Glutamatergic neuron (in vitro differentiated cells): ENCODE data around the gene MAGI1. TPM values are rescaled to one million over a fixed set of nuclear protein-coding genes. Genes with fewer than 3 reads are reported as not detected.

ENCODE experiments used
- DNase-seq: peaks from one replicate; pipeline ENCODE4 v3.0.0; 2022
- H3K27ac Mint-ChIP-seq: one replicate; pipeline ENCODE4 v1.8.0; 2020; ENCODE audit warnings: mild to moderate bottlenecking, mixed read lengths, inconsistent platforms; ENCODE audit not compliant: unreplicated experiment
- H3K27me3 Mint-ChIP-seq: one replicate; pipeline ENCODE4 v1.8.0; 2020; ENCODE audit warnings: mild to moderate bottlenecking, moderate library complexity, mixed read lengths, inconsistent platforms; ENCODE audit not compliant: unreplicated experiment
- H3K36me3 Mint-ChIP-seq: one replicate; pipeline ENCODE4 v1.8.0; 2020; ENCODE audit warnings: mild to moderate bottlenecking, mixed read lengths, inconsistent platforms; ENCODE audit not compliant: unreplicated experiment
- H3K4me1 Mint-ChIP-seq: one replicate; pipeline ENCODE4 v1.8.0; 2020; ENCODE audit warnings: mild to moderate bottlenecking, low read depth, mixed read lengths, inconsistent platforms; ENCODE audit not compliant: unreplicated experiment
- H3K4me3 Mint-ChIP-seq: one replicate; pipeline ENCODE4 v1.8.0; 2020; ENCODE audit warnings: mild to moderate bottlenecking, mixed read lengths, inconsistent platforms; ENCODE audit not compliant: unreplicated experiment
- H3K9me3 Mint-ChIP-seq: one replicate; pipeline ENCODE4 v1.8.0; 2020; ENCODE audit warnings: mild to moderate bottlenecking, moderate library complexity, mixed read lengths, inconsistent platforms; ENCODE audit not compliant: unreplicated experiment
- total RNA-seq: library from RNA; stranded (reverse); fragmentation: NEBNext Ultra II Directional; extraction: Animal tissue kit (Norgen Biotek cat#: 25700); gene quantifications from one replicate; pipeline ENCODE4 v1.2.1, GENCODE V29; 2021; ENCODE audit not compliant: unreplicated experiment
- TF ChIP-seq, protein P1 (sequence below): fragments of 200-600 bp; sonication (generic); IDR thresholded peaks from one replicate; pipeline ENCODE4 v1.5.0; 2021; ENCODE audit not compliant: partially characterized antibody, unreplicated experiment

Gene MAGI1
- total RNA-seq, 1 donor from 2014 or later, result 46.5 TPM

DNA sequence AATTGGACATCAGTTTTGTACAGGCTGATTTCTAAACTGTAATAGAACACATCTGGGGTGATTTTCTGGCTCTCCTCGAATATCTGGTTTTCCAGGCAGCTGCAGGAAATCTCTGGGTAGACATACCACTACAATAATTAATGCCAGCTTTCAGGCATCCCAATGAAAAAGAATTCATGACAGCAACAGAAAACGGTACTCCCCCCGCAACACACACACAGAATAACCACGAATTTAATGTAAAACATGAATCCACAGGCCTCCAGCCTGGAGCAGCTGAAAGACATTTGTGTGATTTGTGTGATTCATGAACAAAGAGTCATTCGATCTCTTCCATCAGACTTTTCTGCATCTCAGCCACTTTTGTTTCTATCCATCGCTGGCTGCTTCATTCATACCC is 262.2 kb downstream of the MAGI1 start:
- no peaks in the 10 kb centered on the region for H3K9me3 Mint-ChIP-seq
- H3K36me3 Mint-ChIP-seq, result no peaks in the 10 kb centered on the region
- TF ChIP-seq, protein P1, sequence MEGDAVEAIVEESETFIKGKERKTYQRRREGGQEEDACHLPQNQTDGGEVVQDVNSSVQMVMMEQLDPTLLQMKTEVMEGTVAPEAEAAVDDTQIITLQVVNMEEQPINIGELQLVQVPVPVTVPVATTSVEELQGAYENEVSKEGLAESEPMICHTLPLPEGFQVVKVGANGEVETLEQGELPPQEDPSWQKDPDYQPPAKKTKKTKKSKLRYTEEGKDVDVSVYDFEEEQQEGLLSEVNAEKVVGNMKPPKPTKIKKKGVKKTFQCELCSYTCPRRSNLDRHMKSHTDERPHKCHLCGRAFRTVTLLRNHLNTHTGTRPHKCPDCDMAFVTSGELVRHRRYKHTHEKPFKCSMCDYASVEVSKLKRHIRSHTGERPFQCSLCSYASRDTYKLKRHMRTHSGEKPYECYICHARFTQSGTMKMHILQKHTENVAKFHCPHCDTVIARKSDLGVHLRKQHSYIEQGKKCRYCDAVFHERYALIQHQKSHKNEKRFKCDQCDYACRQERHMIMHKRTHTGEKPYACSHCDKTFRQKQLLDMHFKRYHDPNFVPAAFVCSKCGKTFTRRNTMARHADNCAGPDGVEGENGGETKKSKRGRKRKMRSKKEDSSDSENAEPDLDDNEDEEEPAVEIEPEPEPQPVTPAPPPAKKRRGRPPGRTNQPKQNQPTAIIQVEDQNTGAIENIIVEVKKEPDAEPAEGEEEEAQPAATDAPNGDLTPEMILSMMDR, result no peak
- H3K4me3 Mint-ChIP-seq, result no peak overlapping the region
- no peak for DNase-seq
- no peak overlapping the region for H3K27ac Mint-ChIP-seq
- no peaks in the 10 kb centered on the region for H3K27me3 Mint-ChIP-seq
- H3K4me1 Mint-ChIP-seq, result no peaks in the 10 kb centered on the region

DNA sequence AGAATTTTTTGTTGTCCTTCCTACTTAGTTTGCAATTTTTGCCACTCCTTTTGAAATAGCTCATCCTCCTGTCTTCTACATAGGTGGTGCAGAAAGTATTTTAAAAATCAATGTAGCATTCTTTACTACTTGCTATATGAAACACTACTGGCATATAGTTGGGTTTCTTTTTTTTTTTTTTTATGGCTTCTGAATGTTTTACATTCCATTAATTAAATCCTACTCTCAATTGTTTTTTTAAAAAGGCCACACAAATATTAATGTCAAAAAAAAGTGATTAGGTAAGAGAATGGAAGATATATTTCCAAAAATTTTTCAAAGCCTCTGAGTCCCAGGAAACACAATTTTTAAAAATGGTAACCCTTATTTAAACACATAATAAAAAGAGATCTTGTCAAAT is 262.6 kb downstream of the MAGI1 start:
- TF ChIP-seq, protein P1, result no peak
- Mint-ChIP-seq H3K4me3 (no peak overlapping the region), H3K27me3 (no peaks in the 10 kb centered on the region), H3K9me3 (no peaks in the 10 kb centered on the region), H3K36me3 (no peaks in the 10 kb centered on the region), H3K4me1 (no peaks in the 10 kb centered on the region), H3K27ac (no peak overlapping the region)
- no peak for DNase-seq

DNA sequence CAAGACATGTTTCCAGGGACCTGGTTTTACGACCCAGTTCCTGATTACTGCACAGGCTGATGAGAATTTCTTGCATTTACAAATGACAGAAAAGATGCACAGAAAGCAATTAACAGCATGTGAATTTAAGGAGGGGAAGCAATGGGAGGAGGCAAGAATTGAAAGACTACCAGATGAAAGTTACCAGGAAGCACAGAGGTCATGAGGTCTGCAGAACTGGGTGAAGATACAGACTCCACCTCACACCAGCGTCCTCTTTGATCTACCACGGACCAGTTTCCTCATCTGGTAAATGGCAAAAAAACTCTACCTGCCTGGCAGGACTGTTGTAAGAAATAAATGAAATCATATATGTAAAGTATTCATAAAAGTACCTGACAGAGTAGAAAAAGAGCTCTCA is 266.0 kb downstream of the MAGI1 start:
- no peak overlapping the region for H3K27ac Mint-ChIP-seq
- TF ChIP-seq, protein P1, result no peak
- DNase-seq, result no peak
- no peaks in the 10 kb centered on the region for H3K4me1 Mint-ChIP-seq
- H3K9me3 Mint-ChIP-seq, result no peaks in the 10 kb centered on the region
- H3K27me3 Mint-ChIP-seq, result no peaks in the 10 kb centered on the region
- H3K36me3 Mint-ChIP-seq, result no peaks in the 10 kb centered on the region
- no peak overlapping the region for H3K4me3 Mint-ChIP-seq

DNA sequence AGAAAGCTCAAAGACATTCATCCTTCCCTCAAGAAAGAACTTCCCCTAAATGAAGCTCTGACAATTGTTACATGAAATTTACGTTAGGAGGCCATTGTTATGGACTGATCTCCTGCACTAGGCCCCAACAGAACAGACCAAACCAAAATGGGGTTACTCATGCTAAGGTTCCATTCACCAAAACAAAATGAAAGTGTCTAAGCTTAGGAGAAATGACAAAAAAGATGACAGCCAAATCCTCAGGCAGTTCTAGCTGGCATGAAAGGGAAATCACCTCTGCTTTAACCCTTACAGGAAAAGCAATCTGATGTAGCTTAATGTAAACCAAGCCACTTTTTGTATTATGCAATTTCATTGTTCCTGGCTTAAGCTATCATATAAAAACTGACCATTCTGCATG is 271.2 kb downstream of the MAGI1 start:
- TF ChIP-seq, protein P1, result no peak
- no peak overlapping the region for H3K4me3 Mint-ChIP-seq
- H3K4me1 Mint-ChIP-seq, result no peaks in the 10 kb centered on the region
- H3K27ac Mint-ChIP-seq, result no peak overlapping the region
- DNase-seq, result no peak
- H3K36me3 Mint-ChIP-seq, result no peaks in the 10 kb centered on the region
- H3K27me3 Mint-ChIP-seq, result peaks cover 1% of the 10 kb centered on the region
- H3K9me3 Mint-ChIP-seq, result no peaks in the 10 kb centered on the region

DNA sequence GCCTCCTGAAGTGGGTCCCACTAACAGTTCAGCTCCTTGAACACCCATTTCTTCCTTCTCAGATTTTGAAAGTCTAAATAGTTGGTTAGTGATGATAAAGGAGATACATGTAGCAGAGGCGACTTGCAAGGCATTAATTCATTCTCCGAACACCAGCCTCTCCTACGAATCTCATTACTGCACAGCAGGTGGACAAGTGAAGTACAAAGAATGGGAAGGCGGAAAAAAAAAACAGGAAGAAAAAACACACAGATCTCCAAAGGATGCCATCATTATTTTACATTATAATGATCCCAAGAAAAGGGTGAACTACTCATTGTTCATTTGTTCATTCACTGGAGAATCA is 276.5 kb downstream of the MAGI1 start:
- Mint-ChIP-seq H3K36me3 (no peaks in the 10 kb centered on the region), H3K9me3 (no peaks in the 10 kb centered on the region), H3K27ac (no peak overlapping the region), H3K4me1 (no peaks in the 10 kb centered on the region), H3K27me3 (peaks cover 1% of the 10 kb centered on the region), H3K4me3 (no peak overlapping the region)
- DNase-seq, result no peak
- TF ChIP-seq, protein P1, result no peak
